ENCODE measurements around the gene PNMA8A. TPM values are rescaled to one million over a fixed set of nuclear protein-coding genes. Genes with fewer than 3 reads are reported as not detected.

The PNMA8A gene
- total and polyA plus RNA-seq, 2 of the 13 experiments (the other 11 are each of a cell fraction or from before 2014, with no cell fraction given), result 0.13 to 0.51 TPM

GRCh38 chr19:46508206-46508605 is 36.8 kb upstream of the PNMA8A start (continued):
- no peak for TF ChIP-seq PHF8 (CRISPR knock-in tag; IDR thresholded peaks at IDR 0.05)
- no peak for TF ChIP-seq ZNF709 (CRISPR knock-in tag; IDR thresholded peaks at IDR 0.05)

- no peaks in the 10 kb centered on the region for H3K9me3 ChIP-seq (ENCODE audit: low read length)
- FAIRE-seq (no peak), ATAC-seq (no peak), DNase-seq (ENCODE audit: low spot score) (no peak)
- no peaks in the 10 kb centered on the region for H3K79me2 ChIP-seq (ENCODE audit: insufficient read depth, low read length)
- CTCF ChIA-PET (ENCODE audit: low intra/inter-chr PET ratio, low total read pairs), result no interaction called here
- H3K27me3 ChIP-seq (ENCODE audit: control insufficient read depth in 1 of 2, insufficient read depth in 2 of 2, low read length in 2 of 2), result no peaks in the 10 kb centered on the region
- WGBS (ENCODE audit: low lambda C conversion rate), result 46% methylated on average over 17 of the region's 17 CpGs
- no peak overlapping the region for H3K27ac ChIP-seq (ENCODE audit: extremely low read length, insufficient read depth, low read length)
- H3K4me1 ChIP-seq (ENCODE audit: insufficient read depth, low read length), result peaks cover 15% of the 10 kb centered on the region
- no peak overlapping the region for H3K4me3 ChIP-seq (replicated peaks in 1 of 3; ENCODE audit: insufficient read depth in 1 of 3, low read depth in 2 of 3, low read length in 3 of 3)
- H2AFZ ChIP-seq (ENCODE audit: low read length), result no peak overlapping the region
- in situ Hi-C loops (cut with HindIII; ENCODE audit: extremely low pct_ligation_motif_present, low pct_unique_long_range_greater_than_20kb), result no loop called here
- no peaks in the 10 kb centered on the region for H3K36me3 ChIP-seq (replicated peaks in 1 of 2; ENCODE audit: control insufficient read depth in 1 of 2, insufficient read depth in 2 of 2, low read length in 2 of 2)
- intact Hi-C loops (cut with micrococcal nuclease; ENCODE audit: unreplicated experiment), result no loop called here
- H4K20me1 ChIP-seq (ENCODE audit: insufficient read depth, low read length), result no peaks in the 10 kb centered on the region
- POLR2A ChIA-PET, result no interaction called here
- H3K4me2 ChIP-seq (ENCODE audit: low read depth, low read length), result no peak overlapping the region
- no TSS peak for BruUV-seq (replicated peaks)
- no peak overlapping the region for H3K9ac ChIP-seq (ENCODE audit: insufficient read depth, low read depth, low read length)
- no peak for TF ChIP-seq THYN1 (CRISPR knock-in tag; IDR thresholded peaks at IDR 0.05; ENCODE audit: borderline replicate concordance, low read depth)
- TF ChIP-seq RARA (CRISPR knock-in tag; IDR thresholded peaks at IDR 0.05), result no peak
- no peak for TF ChIP-seq HIVEP1 (CRISPR knock-in tag; IDR thresholded peaks at IDR 0.05)
- TF ChIP-seq TBL1XR1 (IDR thresholded peaks at IDR 0.05; ENCODE audit: borderline replicate concordance, low read length, partially characterized antibody), result no peak
- TF ChIP-seq IRX3 (CRISPR knock-in tag; IDR thresholded peaks at IDR 0.05; ENCODE audit: borderline replicate concordance, low read depth), result no peak
- no peak for TF ChIP-seq PCBP2 (optimal IDR thresholded peaks at IDR 0.05; ENCODE audit: low read depth, low read length, poor library complexity, severe bottlenecking)
- no peak for TF ChIP-seq USF2 (IDR thresholded peaks at IDR 0.05; ENCODE audit: low read depth, low read length)
- no peak for TF ChIP-seq USF2 (CRISPR knock-in tag; IDR thresholded peaks at IDR 0.05; ENCODE audit: borderline replicate concordance)
- no peak for TF ChIP-seq ETV6 (CRISPR knock-in tag; conservative IDR thresholded peaks at IDR 0.05)
- TF ChIP-seq HNF1A (IDR thresholded peaks at IDR 0.05; ENCODE audit: low read depth), result no peak
- TF ChIP-seq HNF1A (CRISPR knock-in tag; IDR thresholded peaks at IDR 0.05; ENCODE audit: borderline replicate concordance), result no peak
- no peak for TF ChIP-seq ZNF264 (CRISPR knock-in tag; IDR thresholded peaks at IDR 0.05)
- no peak for TF ChIP-seq MIER3 (CRISPR knock-in tag; IDR thresholded peaks at IDR 0.05; ENCODE audit: borderline replicate concordance)
- no peak for TF ChIP-seq TOE1 (CRISPR knock-in tag; IDR thresholded peaks at IDR 0.05)
These were observed 32.6 kb upstream of the PNMA8A start for GRCh38 chr19:46503848-46504453.

Measured in HepG2 (cell line).